Tibial artery (tissue), 4 donors: ENCODE measurements around the gene HSPB6.
"Not testable (repeated sequence)": the region's sequence is repeated elsewhere in the genome, so short reads cannot be mapped to it uniquely, and the experiment has no call there.

Experiments
- DNase-seq, 2 donors: peaks; one replicate each; pipeline ENCODE4 v3.0.0-alpha.2; 2019
- H3K27ac ChIP-seq, 2 donors: fragments of 200-600 bp; sonication (generic) in 1 of 2; 1 replicate in 1 of 2; 2 replicates in 1 of 2; pipeline ENCODE4 v1.5.1; 2018 to 2019; ENCODE audit warnings: mild to moderate bottlenecking in 1 of 2
- H3K27me3 ChIP-seq, 2 donors: fragments of 200-600 bp; sonication (generic) in 1 of 2; one replicate each; pipeline versions ENCODE4 v1.5.1 to v1.6.0; 2016 to 2019
- H3K36me3 ChIP-seq, 3 donors: fragments of 200-600 bp; sonication (generic) in 2 of 3; one replicate each; pipeline ENCODE4 v1.5.1; 2016 to 2019; ENCODE audit warnings: mild to moderate bottlenecking in 2 of 3
- H3K4me1 ChIP-seq, 4 donors: fragments of 200-600 bp; sonication (generic) in 2 of 4; 1 replicate in 3 of 4; 2 replicates in 1 of 4; pipeline ENCODE4 v1.5.1; 2016 to 2019
- H3K4me3 ChIP-seq, 2 donors: fragments of 200-600 bp; sonication (generic) in 1 of 2; 1 replicate in 1 of 2; 2 replicates in 1 of 2; pipeline ENCODE4 v1.5.1; 2018 to 2019; ENCODE audit warnings: mild to moderate bottlenecking in 2 of 2
- H3K9me3 ChIP-seq, 3 donors: fragments of 200-600 bp; sonication (generic) in 1 of 3; one replicate each; pipeline ENCODE4 v1.5.1; 2016 to 2019
- CTCF ChIP-seq, 2 experiments: fragments of 200-600 bp in 1 of 2; fragments of 450-650 bp in 1 of 2; IDR thresholded peaks; one replicate each; pipeline ENCODE4 v1.5.1; 2017 to 2019; ENCODE audit warnings: antibody characterized with exemption in 2 of 2, mild to moderate bottlenecking in 1 of 2, moderate library complexity in 1 of 2
- intact Hi-C: fragments of 100-400 bp; cut with DNase I; formaldehyde crosslinking; loops from one replicate; pipeline ENCODE4 v1.15.0; 2023; ENCODE audit warnings: low total_unique reads

HSPB6 gene

GRCh38 chr19:35724560-35724959 lies 32.3 kb downstream of the HSPB6 start:
- Histone ChIP-seq H3K27ac (no peak overlapping the region), H3K4me3 (no peak overlapping the region), H3K27me3 (no peaks in the 10 kb centered on the region), H3K36me3 (peaks cover 84 to 100% (median 93%) of the 10 kb centered on the region in 3 donors), H3K9me3 (no peaks in the 10 kb centered on the region), H3K4me1 (peaks cover 0 to 14% (median 4%) of the 10 kb centered on the region in 4 donors)
- intact Hi-C loops, result no loop called here
- no peak for DNase-seq
- no peak for TF ChIP-seq CTCF (IDR thresholded peaks at IDR 0.05)

GRCh38 chr19:35724132-35724531 lies 32.7 kb downstream of the HSPB6 start:
- H3K27me3 ChIP-seq, intact Hi-C loops, H3K4me3 ChIP-seq, H3K27ac ChIP-seq, DNase-seq, H3K9me3 ChIP-seq: not testable (repeated sequence)
- Histone ChIP-seq H3K36me3 (peaks cover 80 to 98% (median 89%) of the 10 kb centered on the region in 3 donors), H3K4me1 (peaks cover 0 to 19% (median 9%) of the 10 kb centered on the region in 4 donors)

- Histone ChIP-seq H3K4me3 (no peak overlapping the region), H3K9me3 (no peaks in the 10 kb centered on the region), H3K36me3 (peaks cover 75 to 94% (median 84%) of the 10 kb centered on the region in 3 donors), H3K4me1 (peaks cover 0 to 23% (median 13%) of the 10 kb centered on the region in 4 donors), H3K27me3 (no peaks in the 10 kb centered on the region), H3K27ac (no peak overlapping the region)
- TF ChIP-seq CTCF (IDR thresholded peaks at IDR 0.05), result no peak
- intact Hi-C loops, result no loop called here
- DNase-seq, result no peak
Observed at GRCh38 chr19:35723671-35724070, 33.2 kb downstream of the HSPB6 start.

GRCh38 chr19:35722897-35723296 lies 33.9 kb downstream of the HSPB6 start:
- DNase-seq, result no peak

GRCh38 chr19:35722461-35722860 lies 34.4 kb downstream of the HSPB6 start:
- Histone ChIP-seq H3K4me3 (no peak overlapping the region), H3K4me1 (peaks cover 0 to 25% (median 15%) of the 10 kb centered on the region in 4 donors), H3K27ac (no peak overlapping the region), H3K27me3 (no peaks in the 10 kb centered on the region), H3K36me3 (peaks cover 63 to 82% (median 72%) of the 10 kb centered on the region in 3 donors), H3K9me3 (no peaks in the 10 kb centered on the region)
- intact Hi-C loops, result no loop called here
- no peak for TF ChIP-seq CTCF (IDR thresholded peaks at IDR 0.05)
- no peak for DNase-seq

More at GRCh38 chr19:35722897-35723296, 33.9 kb downstream of the HSPB6 start:
- Histone ChIP-seq H3K36me3 (peaks cover 68 to 86% (median 76%) of the 10 kb centered on the region in 3 donors), H3K27me3 (no peaks in the 10 kb centered on the region), H3K4me3 (no peak overlapping the region), H3K9me3 (no peaks in the 10 kb centered on the region), H3K27ac (no peak overlapping the region), H3K4me1 (peaks cover 0 to 25% (median 15%) of the 10 kb centered on the region in 4 donors)
- no peak for TF ChIP-seq CTCF (IDR thresholded peaks at IDR 0.05)
- intact Hi-C loops, result no loop called here

GRCh38 chr19:35721374-35721773 lies 35.5 kb downstream of the HSPB6 start:
- Histone ChIP-seq H3K4me3 (no peak overlapping the region), H3K4me1 (peaks cover 0 to 26% (median 16%) of the 10 kb centered on the region in 4 donors), H3K27ac (no peak overlapping the region), H3K9me3 (no peaks in the 10 kb centered on the region), H3K27me3 (no peaks in the 10 kb centered on the region), H3K36me3 (peaks cover 52 to 71% (median 61%) of the 10 kb centered on the region in 3 donors)
- intact Hi-C loops, result no loop called here
- no peak for DNase-seq
- TF ChIP-seq CTCF (IDR thresholded peaks at IDR 0.05), result no peak
